ENCODE data around the gene SLC35F3. TPM values are rescaled to one million over a fixed set of nuclear protein-coding genes. Genes with fewer than 3 reads are reported as not detected.
A peak's percentile ranks its signal among the peaks of the same experiment; 100 is the strongest.

Gene SLC35F3
- total RNA-seq, 1 donor from 2014 or later, result 0.57 TPM

DNA sequence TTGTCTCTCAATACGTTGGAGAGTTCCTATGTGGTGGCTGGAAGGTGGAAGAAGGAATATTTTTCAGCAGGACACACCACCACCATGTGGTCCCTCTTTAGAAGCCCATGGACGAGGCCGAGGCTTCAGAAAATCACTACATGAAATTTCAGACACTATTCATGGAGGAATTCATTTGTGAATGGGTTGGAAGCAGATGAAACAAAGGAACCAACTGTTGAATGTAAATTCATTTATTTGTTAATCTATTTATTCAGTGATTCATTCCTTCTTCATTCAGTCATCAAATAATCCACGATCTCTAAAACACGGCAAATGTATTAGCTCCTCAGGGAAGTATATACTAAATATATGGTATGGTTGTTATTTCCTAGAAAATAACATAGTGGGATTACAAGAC lies 12.2 kb downstream of the SLC35F3 start:
- H3K4me2 ChIP-seq (ENCODE audit: low read length), result peak overlapping the region; percentile 24
- no peak for TF ChIP-seq EZH2 (IDR thresholded peaks at IDR 0.05; ENCODE audit: insufficient read depth, low read length)
- peak; percentile 24 for TF ChIP-seq CTCF (IDR thresholded peaks at IDR 0.05; ENCODE audit: insufficient read depth, low read depth, low read length)
- FAIRE-seq (no peak), DNase-seq (ENCODE audit: low read depth) (peak; percentile 78)
- H3K9me3 Mint-ChIP-seq (ENCODE audit: unreplicated experiment), result peaks cover 9% of the 10 kb centered on the region
- no peak overlapping the region for H3K27ac Mint-ChIP-seq (ENCODE audit: unreplicated experiment)
- no peaks in the 10 kb centered on the region for H3K9me3 ChIP-seq (ENCODE audit: insufficient read depth, low read depth, low read length)
- H3K4me1 ChIP-seq (ENCODE audit: insufficient read depth, low read length), result peaks cover 21% of the 10 kb centered on the region
- H3K36me3 Mint-ChIP-seq (ENCODE audit: low read depth, unreplicated experiment), result no peaks in the 10 kb centered on the region
- no peak overlapping the region for H2AFZ ChIP-seq (ENCODE audit: low read depth, low read length)
- peaks cover 6% of the 10 kb centered on the region for H3K4me1 Mint-ChIP-seq (ENCODE audit: low read depth, unreplicated experiment)
- H3K4me3 ChIP-seq (ENCODE audit: insufficient read depth, low read depth, low read length), result no peak overlapping the region
- peaks cover 2% of the 10 kb centered on the region for H3K27me3 Mint-ChIP-seq (ENCODE audit: low read depth, unreplicated experiment)
- H3K9ac ChIP-seq (ENCODE audit: low read length), result no peak overlapping the region
- H3K4me3 Mint-ChIP-seq (ENCODE audit: unreplicated experiment), result no peak overlapping the region
- H3K27me3 ChIP-seq (ENCODE audit: insufficient read depth, low read length), result no peaks in the 10 kb centered on the region
- no peaks in the 10 kb centered on the region for H3K36me3 ChIP-seq (ENCODE audit: insufficient read depth, low read length)
- H3K79me2 ChIP-seq (ENCODE audit: insufficient read depth, low read length), result peaks cover 31% of the 10 kb centered on the region
- no peaks in the 10 kb centered on the region for H4K20me1 ChIP-seq (ENCODE audit: insufficient read depth, low read length)
- H3K27ac ChIP-seq (ENCODE audit: low read depth, low read length), result peak overlapping the region; percentile 60

DNA sequence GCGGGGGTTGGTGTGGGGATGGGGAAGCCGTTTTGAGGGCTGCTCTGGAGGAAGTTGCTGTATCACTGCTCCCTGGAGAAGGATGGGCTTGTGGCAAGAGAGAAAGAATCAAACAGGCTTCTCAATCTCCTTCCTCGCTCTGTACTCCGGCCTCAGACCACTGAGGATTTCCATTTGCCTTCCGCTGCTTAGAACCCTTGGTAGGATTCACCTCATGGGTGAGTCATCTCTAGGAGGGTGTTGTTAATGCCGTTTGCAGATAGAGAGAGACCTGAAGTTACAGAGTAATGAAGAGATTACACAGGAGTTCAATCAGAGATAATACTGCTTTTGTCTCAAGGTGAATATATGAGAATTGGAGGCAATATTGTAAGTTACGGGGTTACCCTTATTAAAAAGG lies 15.3 kb downstream of the SLC35F3 start:
- no peak overlapping the region for H2AFZ ChIP-seq (ENCODE audit: low read depth, low read length)
- no peak overlapping the region for H3K4me3 Mint-ChIP-seq (ENCODE audit: unreplicated experiment)
- no peaks in the 10 kb centered on the region for H3K36me3 ChIP-seq (ENCODE audit: insufficient read depth, low read length)
- H3K27me3 ChIP-seq (ENCODE audit: insufficient read depth, low read length), result no peaks in the 10 kb centered on the region
- TF ChIP-seq EZH2 (IDR thresholded peaks at IDR 0.05; ENCODE audit: insufficient read depth, low read length) (no peak), CTCF (IDR thresholded peaks at IDR 0.05; ENCODE audit: insufficient read depth, low read depth, low read length) (no peak)
- H3K79me2 ChIP-seq (ENCODE audit: insufficient read depth, low read length), result peaks cover 13% of the 10 kb centered on the region
- H3K9ac ChIP-seq (ENCODE audit: low read length), result no peak overlapping the region
- no peaks in the 10 kb centered on the region for H3K9me3 ChIP-seq (ENCODE audit: insufficient read depth, low read depth, low read length)
- H3K9me3 Mint-ChIP-seq (ENCODE audit: unreplicated experiment), result peaks cover 12% of the 10 kb centered on the region
- peaks cover 12% of the 10 kb centered on the region for H3K4me1 ChIP-seq (ENCODE audit: insufficient read depth, low read length)
- H3K4me3 ChIP-seq (ENCODE audit: insufficient read depth, low read depth, low read length), result no peak overlapping the region
- no peaks in the 10 kb centered on the region for H3K4me1 Mint-ChIP-seq (ENCODE audit: low read depth, unreplicated experiment)
- FAIRE-seq (no peak), DNase-seq (ENCODE audit: low read depth) (no peak)
- H4K20me1 ChIP-seq (ENCODE audit: insufficient read depth, low read length), result no peaks in the 10 kb centered on the region
- H3K4me2 ChIP-seq (ENCODE audit: low read length), result no peak overlapping the region
- H3K36me3 Mint-ChIP-seq (ENCODE audit: low read depth, unreplicated experiment), result no peaks in the 10 kb centered on the region
- H3K27me3 Mint-ChIP-seq (ENCODE audit: low read depth, unreplicated experiment), result peaks cover 2% of the 10 kb centered on the region
- H3K27ac ChIP-seq (ENCODE audit: low read depth, low read length), result no peak overlapping the region
- H3K27ac Mint-ChIP-seq (ENCODE audit: unreplicated experiment), result no peak overlapping the region

DNA sequence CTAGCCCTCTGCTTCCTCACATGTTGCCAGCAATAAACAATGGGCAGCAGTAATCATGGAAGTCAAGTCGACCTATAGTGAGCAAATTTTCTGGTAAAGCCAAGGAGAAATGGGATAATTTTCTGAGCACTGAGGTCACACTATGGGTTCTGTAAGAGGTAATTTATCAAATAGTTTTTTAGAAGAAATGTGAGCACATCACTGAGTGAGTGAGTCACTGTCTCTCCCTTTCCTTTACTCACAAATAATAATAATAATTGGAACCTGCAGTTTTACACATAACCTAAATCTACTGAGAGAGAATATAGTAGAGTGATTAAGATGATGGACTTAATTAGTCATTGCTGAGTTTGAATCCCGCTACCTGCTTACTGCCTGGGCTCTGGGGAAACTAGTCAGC lies 23.6 kb downstream of the SLC35F3 start:
- DNase-seq (ENCODE audit: low read depth) (peak; percentile 20), FAIRE-seq (no peak)
- TF ChIP-seq EZH2 (IDR thresholded peaks at IDR 0.05; ENCODE audit: insufficient read depth, low read length) (no peak), CTCF (IDR thresholded peaks at IDR 0.05; ENCODE audit: insufficient read depth, low read depth, low read length) (no peak)
- Mint-ChIP-seq H3K36me3 (ENCODE audit: low read depth, unreplicated experiment) (peaks cover 1% of the 10 kb centered on the region), H3K4me3 (ENCODE audit: unreplicated experiment) (no peak overlapping the region), H3K4me1 (ENCODE audit: low read depth, unreplicated experiment) (no peaks in the 10 kb centered on the region), H3K27ac (ENCODE audit: unreplicated experiment) (no peak overlapping the region), H3K9me3 (ENCODE audit: unreplicated experiment) (peaks cover 12% of the 10 kb centered on the region), H3K27me3 (ENCODE audit: low read depth, unreplicated experiment) (peaks cover 3% of the 10 kb centered on the region)
- Histone ChIP-seq H3K4me2 (ENCODE audit: low read length) (no peak overlapping the region), H3K4me3 (ENCODE audit: insufficient read depth, low read depth, low read length) (no peak overlapping the region), H3K9me3 (ENCODE audit: insufficient read depth, low read depth, low read length) (no peaks in the 10 kb centered on the region), H3K27ac (ENCODE audit: low read depth, low read length) (no peak overlapping the region), H4K20me1 (ENCODE audit: insufficient read depth, low read length) (no peaks in the 10 kb centered on the region), H3K79me2 (ENCODE audit: insufficient read depth, low read length) (no peaks in the 10 kb centered on the region), H3K4me1 (ENCODE audit: insufficient read depth, low read length) (no peaks in the 10 kb centered on the region), H3K9ac (ENCODE audit: low read length) (no peak overlapping the region), H2AFZ (ENCODE audit: low read depth, low read length) (no peak overlapping the region), H3K36me3 (ENCODE audit: insufficient read depth, low read length) (no peaks in the 10 kb centered on the region), H3K27me3 (ENCODE audit: insufficient read depth, low read length) (no peaks in the 10 kb centered on the region)

Data from astrocyte (in vitro differentiated cells and primary cell).